ENCODE measurements around the gene USP3. TPM values are rescaled to one million over a fixed set of nuclear protein-coding genes. Genes with fewer than 3 reads are reported as not detected.

USP3 gene
- total RNA-seq, 4 donors from 2014 or later, result 74.0 to 90.9 (median 75.5) TPM

- TF ChIP-seq CTCF (IDR thresholded peaks at IDR 0.05; ENCODE audit: low read depth), result no peak
These were observed 36.1 kb downstream of the USP3 start for GRCh38 chr15:63540449-63540848.

- no peak for TF ChIP-seq CTCF (IDR thresholded peaks at IDR 0.05; ENCODE audit: low read depth)
These were observed 40.0 kb downstream of the USP3 start for GRCh38 chr15:63544258-63545026.

GRCh38 chr15:63545520-63545919 lies 41.1 kb downstream of the USP3 start:
- no peak for TF ChIP-seq CTCF (IDR thresholded peaks at IDR 0.05; ENCODE audit: low read depth)

- TF ChIP-seq CTCF (IDR thresholded peaks at IDR 0.05; ENCODE audit: low read depth), result no peak
These were observed 47.0 kb downstream of the USP3 start for GRCh38 chr15:63551400-63551799.

GRCh38 chr15:63553388-63553791 lies 49.0 kb downstream of the USP3 start:
- no peak for TF ChIP-seq CTCF (IDR thresholded peaks at IDR 0.05; ENCODE audit: low read depth)

- no peak for TF ChIP-seq CTCF (IDR thresholded peaks at IDR 0.05; ENCODE audit: low read depth)
These were observed 50.0 kb downstream of the USP3 start for GRCh38 chr15:63554337-63554927.

GRCh38 chr15:63555507-63555906 lies 51.1 kb downstream of the USP3 start:
- TF ChIP-seq CTCF (IDR thresholded peaks at IDR 0.05; ENCODE audit: low read depth), result no peak
